ENCODE measurements around the gene MFAP5.
A peak's percentile ranks its signal among the peaks of the same experiment; 100 is the strongest.
"Not testable (repeated sequence)": the region's sequence is repeated elsewhere in the genome, so short reads cannot be mapped to it uniquely, and the experiment has no call there.

MFAP5 gene

GRCh38 chr12:8675591-8676036 lies 13.0 kb upstream of the MFAP5 start:
- DNase-seq (ENCODE audit: low read depth) = no peak

- DNase-seq (ENCODE audit: low read depth) = no peak
These were observed 9.8 kb upstream of the MFAP5 start for GRCh38 chr12:8672381-8672780.

- DNase-seq (ENCODE audit: low read depth) = no peak
These were observed 5.8 kb upstream of the MFAP5 start for GRCh38 chr12:8668441-8668840.

- DNase-seq (ENCODE audit: low read depth) = no peak
These were observed 4.6 kb upstream of the MFAP5 start for GRCh38 chr12:8667270-8667669.

- no peak for DNase-seq (ENCODE audit: low read depth)
These were observed 3.1 kb upstream of the MFAP5 start for GRCh38 chr12:8665759-8666158.

GRCh38 chr12:8664228-8664913 lies 1.7 kb upstream of the MFAP5 start:
- DNase-seq (ENCODE audit: low read depth) = no peak

- no peak for DNase-seq (ENCODE audit: low read depth)
These were observed 875 bp downstream of the MFAP5 start for GRCh38 chr12:8661751-8662150.

- no peak for DNase-seq (ENCODE audit: low read depth)
These were observed 1.6 kb downstream of the MFAP5 start for GRCh38 chr12:8661016-8661415.

GRCh38 chr12:8658346-8658745 lies 4.3 kb downstream of the MFAP5 start:
- DNase-seq (ENCODE audit: low read depth) = peak; percentile 14

GRCh38 chr12:8655421-8655820 lies 7.2 kb downstream of the MFAP5 start:
- no peak for DNase-seq (ENCODE audit: low read depth)

GRCh38 chr12:8648576-8649205 lies 13.9 kb downstream of the MFAP5 start:
- no peak for DNase-seq (ENCODE audit: low read depth)

GRCh38 chr12:8647968-8648367 lies 14.7 kb downstream of the MFAP5 start:
- no peak for DNase-seq (ENCODE audit: low read depth)

GRCh38 chr12:8644345-8645248 lies 18.0 kb downstream of the MFAP5 start:
- no peak for DNase-seq (ENCODE audit: low read depth)

- no peak for DNase-seq (ENCODE audit: low read depth)
These were observed 19.9 kb downstream of the MFAP5 start for GRCh38 chr12:8642775-8643174.

GRCh38 chr12:8639936-8640335 lies 22.7 kb downstream of the MFAP5 start:
- DNase-seq (ENCODE audit: low read depth) = no peak

- DNase-seq (ENCODE audit: low read depth) = no peak
These were observed 23.7 kb downstream of the MFAP5 start for GRCh38 chr12:8638951-8639350.

- DNase-seq (ENCODE audit: low read depth) = no peak
These were observed 25.0 kb downstream of the MFAP5 start for GRCh38 chr12:8637666-8638065.

- DNase-seq (ENCODE audit: low read depth) = no peak
These were observed 25.4 kb downstream of the MFAP5 start for GRCh38 chr12:8637244-8637643.

- no peak for DNase-seq (ENCODE audit: low read depth)
These were observed 26.0 kb downstream of the MFAP5 start for GRCh38 chr12:8636581-8636980.

- not testable (repeated sequence) for DNase-seq (ENCODE audit: low read depth)
These were observed 26.6 kb downstream of the MFAP5 start for GRCh38 chr12:8636007-8636346.

- DNase-seq (ENCODE audit: low read depth) = not testable (repeated sequence)
These were observed 27.2 kb downstream of the MFAP5 start for GRCh38 chr12:8635342-8636006.

GRCh38 chr12:8630131-8630530 lies 32.5 kb downstream of the MFAP5 start:
- no peak for DNase-seq (ENCODE audit: low read depth)
